HepG2 (cell line): ENCODE measurements around the gene CLDND2. TPM values are rescaled to one million over a fixed set of nuclear protein-coding genes. Genes with fewer than 3 reads are reported as not detected.

Source experiments
- CHCHD3 ChIP-seq: sonication (generic); formaldehyde crosslinking; IDR thresholded peaks from 2 replicates; pipeline ENCODE4 v1.8.0; 2022; ENCODE audit warnings: mild to moderate bottlenecking, missing genetic modification reagents, moderate library complexity
- DMTF1 ChIP-seq: sonication (generic); formaldehyde crosslinking; IDR thresholded peaks from 2 replicates; pipeline ENCODE4 v1.4.0; 2020; ENCODE audit warnings: mild to moderate bottlenecking, missing genetic modification reagents
- GRHL1 ChIP-seq: sonication (generic); formaldehyde crosslinking; conservative IDR thresholded peaks from 2 replicates; pipeline ENCODE4 v1.8.0; 2022; ENCODE audit warnings: missing genetic modification reagents
- HOMEZ ChIP-seq: IDR thresholded peaks from 2 replicates; pipeline ENCODE4 v1.6.1; 2016; ENCODE audit warnings: low read depth
- PLRG1 ChIP-seq: fragments of 450-650 bp; conservative IDR thresholded peaks from 2 replicates; pipeline ENCODE4 v1.6.1; 2016
- TRAFD1 ChIP-seq: sonication (generic); formaldehyde crosslinking; IDR thresholded peaks from 2 replicates; pipeline ENCODE4 v1.5.1; 2020; ENCODE audit warnings: missing genetic modification reagents, mild to moderate bottlenecking, borderline replicate concordance
- ZNF24 ChIP-seq: fragments of 450-650 bp; IDR thresholded peaks from 2 replicates; pipeline ENCODE4 v1.6.1; 2017; ENCODE audit warnings: antibody characterized with exemption, mild to moderate bottlenecking
- ZNF407 ChIP-seq: sonication (generic); formaldehyde crosslinking; IDR thresholded peaks from one replicate; pipeline ENCODE4 v1.5.1; 2020; ENCODE audit warnings: mild to moderate bottlenecking, missing genetic modification reagents; ENCODE audit errors: not compliant biosample characterization
- ZNF878 ChIP-seq: sonication (generic); formaldehyde crosslinking; IDR thresholded peaks from 2 replicates; pipeline ENCODE4 v1.8.1; 2023; ENCODE audit warnings: mild to moderate bottlenecking, missing genetic modification reagents, moderate library complexity
- polyA plus RNA-seq, 8 experiments: library from polyadenylated mRNA; depleted of rRNA in 3 of 8; stranded (reverse) in 7 of 8; unstranded in 1 of 8; fragments of >200 nt; fragmentation: Illumina TruSeq in 4 of 8; extraction: Trizol in 4 of 8; gene quantifications; 2 replicates each; pipeline versions ENCODE4 v1.2.1 to v1.2.3, GENCODE V29; 2011 to 2016; ENCODE audit warnings: low read depth in 4 of 8, missing spikeins in 1 of 8, mixed read lengths in 1 of 8; ENCODE audit not compliant: insufficient read depth in 1 of 8
- total RNA-seq, 5 experiments: library from RNA; depleted of rRNA; stranded (reverse); fragments of >200 nt; fragmentation: Illumina TruSeq; extraction: Trizol; gene quantifications; 2 replicates each; pipeline ENCODE4 v1.2.3, GENCODE V29; 2016; ENCODE audit warnings: low read depth in 1 of 5

CLDND2 gene
- total and polyA plus RNA-seq, 2 of the 13 experiments (the other 11 are each of a cell fraction or from before 2014, with no cell fraction given) = 0.84 to 1.8 TPM

- TF ChIP-seq ZNF407 (CRISPR knock-in tag) = peak; percentile 91
- peak; percentile 26; the same call in 1 of the 2 replicates for TF ChIP-seq HOMEZ (CRISPR knock-in tag)
- no peak for TF ChIP-seq DMTF1 (CRISPR knock-in tag)
- no peak for TF ChIP-seq ZNF24
- no peak for TF ChIP-seq PLRG1
- TF ChIP-seq TRAFD1 = no peak
- no peak for TF ChIP-seq ZNF878
- no peak for TF ChIP-seq GRHL1
- TF ChIP-seq CHCHD3 = 0 out of 2 replicates have a peak, but pooled peaks have one; percentile 47
These were observed 1.0 kb downstream of the CLDND2 start (continued) for GRCh38 chr19:51367565-51368365.
